Right renal pelvis (tissue), 4 donors: Measurements from ENCODE around the gene SLC38A6. TPM values are rescaled to one million over a fixed set of nuclear protein-coding genes. Genes with fewer than 3 reads are reported as not detected.

Experiments
- DNase-seq, 4 donors: peaks; one replicate each; pipeline ENCODE4 v3.0.0-alpha.2; 2013; ENCODE audit warnings: low read depth in 4 of 4, low spot score in 3 of 4, missing footprints in 1 of 4
- polyA plus RNA-seq, 4 donors: library from polyadenylated mRNA; unstranded; fragments of 120-200 nt; gene quantifications; one replicate each; pipeline ENCODE4 v1.2.1, GENCODE V29; 2013; ENCODE audit not compliant: insufficient read length in 4 of 4

The SLC38A6 gene
- polyA plus RNA-seq = 10 to 100 TPM; 17.1 to 23.2 (median 22.0) TPM

DNA sequence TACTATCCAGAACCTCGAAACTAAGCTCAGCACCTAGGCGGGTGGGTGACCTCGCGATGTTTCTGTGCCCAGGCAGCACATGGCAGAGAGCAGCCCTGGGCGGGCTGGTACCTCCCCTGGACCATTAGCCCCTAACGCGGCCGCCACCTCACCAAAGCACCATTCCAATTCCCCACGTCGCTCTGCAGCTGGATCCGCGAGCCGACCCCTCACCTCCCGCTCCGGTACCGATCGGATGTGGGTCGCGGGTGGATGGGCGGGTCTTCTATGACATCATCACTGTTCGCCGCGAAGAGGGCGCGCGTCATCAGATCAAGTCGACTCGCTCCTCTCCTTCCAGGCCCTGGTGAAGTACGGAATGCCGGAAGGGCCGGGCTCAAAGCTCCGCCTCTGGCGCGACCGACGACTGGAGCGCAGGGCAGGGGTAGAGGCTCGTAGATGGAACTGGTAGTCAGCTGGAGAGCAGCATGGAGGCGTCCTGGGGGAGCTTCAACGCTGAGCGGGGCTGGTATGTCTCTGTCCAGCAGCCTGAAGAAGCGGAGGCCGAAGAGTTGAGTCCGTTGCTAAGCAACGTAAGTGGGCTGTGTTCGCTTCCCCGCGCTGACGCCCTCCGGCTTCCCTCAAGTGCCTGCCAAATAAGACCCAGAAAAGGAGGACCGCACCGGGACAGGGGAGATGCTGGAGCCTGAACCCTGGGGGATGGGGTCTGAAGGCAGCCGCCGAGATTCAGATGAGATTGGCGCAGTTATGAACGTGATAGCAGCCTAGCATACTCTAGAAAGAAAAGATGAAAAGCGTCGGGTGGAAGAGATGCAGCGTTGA lies at the start of gene SLC38A6, which contains the start of gene TRMT5:
SLC38A6 (plus strand) TSS at position 435 of the 822 bp plus-strand sequence; CDS start at position 468, 33 bp downstream.
TRMT5 (minus strand) TSS at position 269 of the 822 bp plus-strand sequence; CDS start at position 163, 106 bp downstream.
- peak; percentile 82 to 91 (median 88) for DNase-seq

DNA sequence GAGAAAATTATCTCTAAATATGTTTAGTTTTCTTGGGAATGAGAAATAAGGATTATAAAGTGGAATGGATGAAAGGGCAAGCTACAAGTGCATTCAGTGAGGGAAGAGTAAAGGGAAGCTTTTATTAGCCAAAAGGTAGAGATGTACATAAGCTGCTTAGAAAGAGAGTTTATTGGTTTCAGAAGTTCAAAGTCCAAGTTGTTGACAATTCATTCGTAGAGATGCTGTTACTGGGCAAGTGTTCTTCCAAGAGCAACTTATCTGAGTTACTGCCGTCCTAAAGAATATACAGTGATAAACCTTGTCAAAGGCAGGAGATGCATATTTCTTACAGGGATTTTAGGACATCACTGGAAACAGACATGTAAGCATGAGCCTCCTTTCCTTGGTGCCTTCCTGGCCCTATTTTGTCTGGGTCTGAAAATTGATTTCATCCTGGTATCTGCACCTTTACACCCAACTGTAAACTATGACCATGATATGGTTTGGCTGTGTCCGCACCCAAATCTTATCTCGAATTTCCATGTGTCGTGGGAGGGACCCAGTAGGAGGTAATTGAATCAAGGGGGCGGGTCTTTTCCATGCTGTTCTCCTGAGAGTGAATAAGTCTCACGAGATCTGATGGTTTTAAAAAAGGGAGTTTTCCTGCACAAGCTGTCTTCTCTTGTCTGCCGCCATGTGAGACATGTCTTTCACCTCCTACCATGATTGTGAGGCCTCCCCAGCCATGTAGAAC lies 47.0 kb upstream of the SLC38A6 start:
- no peak for DNase-seq

DNA sequence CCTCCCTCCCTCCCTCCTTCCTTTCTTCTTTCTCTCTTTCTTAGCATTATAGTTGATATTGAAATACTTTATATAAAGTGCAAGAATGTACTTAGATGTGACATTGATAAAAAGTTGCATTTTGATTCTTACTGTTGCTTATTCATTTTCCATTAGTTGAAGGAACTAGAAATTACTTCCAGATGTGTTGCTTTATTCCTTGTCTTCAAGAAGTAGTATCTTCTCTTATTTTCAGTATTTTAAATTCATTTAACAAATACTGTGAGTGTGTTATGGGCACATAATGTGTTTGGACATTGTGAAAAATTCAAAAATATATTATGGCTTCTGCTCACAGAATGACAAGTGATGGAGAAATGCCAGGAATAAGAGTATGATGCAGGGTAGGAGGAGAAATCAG lies 45.7 kb upstream of the SLC38A6 start:
- no peak for DNase-seq

DNA sequence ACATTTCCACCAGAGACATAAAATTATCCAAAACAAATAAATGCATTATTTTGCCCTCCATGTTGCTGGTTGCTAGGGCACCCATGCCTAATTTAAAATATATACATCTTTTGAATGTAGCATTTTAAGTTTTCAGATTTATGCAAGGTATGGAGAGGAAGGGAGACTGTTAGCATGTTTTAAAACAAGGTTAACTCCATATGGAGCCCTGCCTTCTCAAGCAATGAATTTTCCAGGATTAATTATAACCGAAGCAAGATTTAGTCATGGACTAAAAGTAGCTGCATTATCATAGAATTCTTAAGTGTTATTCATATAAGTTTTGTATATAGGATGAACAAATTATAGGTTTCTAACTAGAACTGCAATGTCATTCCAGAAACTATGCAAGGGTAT lies 37.4 kb upstream of the SLC38A6 start:
- DNase-seq = no peak

DNA sequence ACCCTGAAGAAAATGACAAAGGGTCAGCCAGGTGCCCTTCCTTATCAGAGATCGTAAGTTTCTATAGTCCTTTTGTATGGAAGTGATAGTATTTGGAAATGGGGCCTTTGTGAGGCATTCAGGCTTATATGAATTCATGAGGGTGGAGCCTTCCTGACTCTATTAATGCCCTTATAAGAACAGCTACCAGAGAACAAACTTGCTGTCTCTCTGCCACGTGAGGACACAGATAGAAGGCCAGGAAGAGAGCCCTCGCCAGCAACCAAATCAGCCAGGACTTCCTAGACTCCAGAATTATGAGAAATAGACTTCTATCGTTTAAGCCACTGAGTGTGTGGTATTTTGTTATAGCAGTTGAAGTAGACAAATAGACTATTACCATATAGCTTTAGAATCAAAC lies 36.8 kb upstream of the SLC38A6 start:
- no peak for DNase-seq

DNA sequence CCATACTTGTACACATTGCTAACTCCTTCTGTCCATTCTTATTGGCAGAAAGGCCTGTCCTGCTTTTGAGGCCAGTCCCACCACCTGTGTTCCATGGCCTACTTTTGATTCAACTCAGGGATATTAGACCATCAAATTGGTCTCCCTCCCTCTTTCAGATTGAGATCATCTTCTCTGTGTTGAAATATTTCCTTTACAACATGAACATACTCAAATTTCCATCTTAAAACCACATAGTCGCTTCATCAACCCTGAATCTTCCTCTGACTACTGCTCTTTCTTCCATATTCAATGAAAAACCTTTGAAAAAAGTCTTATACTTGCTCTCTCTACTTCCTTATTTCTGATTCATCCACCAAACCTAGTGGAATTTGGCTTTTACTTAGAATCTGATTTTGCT lies 35.1 kb upstream of the SLC38A6 start:
- no peak for DNase-seq

DNA sequence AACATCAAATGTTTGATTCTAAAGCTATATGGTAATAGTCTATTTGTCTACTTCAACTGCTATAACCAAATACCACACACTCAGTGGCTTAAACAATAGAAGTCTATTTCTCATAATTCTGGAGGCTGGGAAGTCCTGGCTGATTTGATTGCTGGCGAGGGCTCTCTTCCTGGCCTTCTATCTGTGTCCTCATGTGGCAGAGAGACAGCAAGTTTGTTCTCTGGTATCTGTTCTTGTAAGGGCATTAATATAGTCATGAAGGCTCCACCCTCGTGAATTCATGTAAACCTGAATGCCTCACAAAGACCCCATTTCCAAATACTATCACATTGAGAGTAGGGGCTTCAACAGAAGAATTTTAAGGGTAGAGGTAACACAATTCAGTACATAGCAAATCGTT lies 34.3 kb upstream of the SLC38A6 start:
- DNase-seq = no peak

DNA sequence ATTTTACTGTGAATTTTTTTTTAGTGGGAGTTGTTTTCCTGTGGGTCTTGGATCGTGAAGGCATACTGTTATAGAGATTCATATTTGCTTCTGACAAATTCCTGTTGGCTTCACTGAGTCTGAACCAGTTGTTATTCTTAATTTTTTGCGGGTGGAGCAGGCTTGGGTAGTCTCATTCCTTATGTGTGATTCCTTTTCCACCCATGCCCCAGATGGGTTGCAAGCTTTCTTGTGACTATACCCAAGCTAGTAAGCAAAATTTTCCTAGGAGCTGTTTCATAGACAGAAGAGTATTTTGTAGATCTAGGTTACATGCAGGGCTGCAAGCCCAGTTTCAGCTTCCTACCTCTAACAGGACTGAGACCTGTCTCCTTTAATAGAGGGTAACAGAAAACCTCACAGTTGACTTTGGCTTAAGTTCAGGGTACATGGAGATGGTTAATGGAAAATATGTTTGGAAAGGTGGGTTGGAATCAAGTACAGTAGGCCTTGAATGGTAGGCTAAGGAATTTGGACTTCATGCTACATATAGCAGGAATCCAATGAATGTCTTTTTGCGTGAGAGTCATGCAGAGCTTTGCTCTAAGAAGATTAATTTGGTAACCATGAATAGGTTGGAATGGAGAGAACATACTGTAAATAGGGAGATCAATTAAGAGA lies 29.1 kb upstream of the SLC38A6 start:
- no peak for DNase-seq

DNA sequence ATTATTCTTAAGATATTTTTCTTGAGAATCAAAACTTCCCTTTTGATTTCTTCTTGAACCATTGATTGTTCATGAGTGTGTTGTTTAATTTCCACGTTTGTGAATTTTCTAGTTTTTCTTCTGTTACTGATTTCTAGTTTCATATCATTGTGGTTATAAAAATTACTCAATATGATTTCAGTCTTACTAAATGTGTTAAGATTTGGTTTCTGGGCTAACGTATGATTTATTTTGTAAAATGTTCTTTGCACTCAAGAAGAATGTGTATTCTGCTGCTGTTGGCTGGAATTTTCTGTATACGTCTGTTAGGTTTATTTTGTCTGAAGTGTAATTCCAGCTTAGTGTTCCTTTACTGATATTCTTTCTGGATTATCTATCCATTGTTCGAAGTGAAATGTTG lies 24.8 kb upstream of the SLC38A6 start:
- DNase-seq = no peak

DNA sequence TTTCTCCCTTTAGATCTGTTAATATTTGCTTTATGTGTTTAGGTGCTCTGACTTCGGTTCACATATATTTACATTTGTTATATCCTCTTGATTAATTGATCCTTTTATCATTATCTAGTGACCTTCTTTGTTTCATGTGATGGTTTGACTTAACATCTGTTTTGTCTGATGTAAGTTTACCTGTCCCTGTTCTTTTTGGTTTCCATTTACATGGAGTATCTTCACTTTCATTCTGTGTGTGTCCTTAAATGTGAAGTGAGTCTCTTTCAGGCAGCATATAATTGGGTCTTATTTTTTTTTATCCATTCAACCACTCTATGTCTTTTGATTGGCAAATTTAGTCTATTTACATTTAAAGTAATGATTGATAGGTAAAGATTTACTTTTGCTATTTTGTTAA lies 24.4 kb upstream of the SLC38A6 start:
- no peak for DNase-seq

DNA sequence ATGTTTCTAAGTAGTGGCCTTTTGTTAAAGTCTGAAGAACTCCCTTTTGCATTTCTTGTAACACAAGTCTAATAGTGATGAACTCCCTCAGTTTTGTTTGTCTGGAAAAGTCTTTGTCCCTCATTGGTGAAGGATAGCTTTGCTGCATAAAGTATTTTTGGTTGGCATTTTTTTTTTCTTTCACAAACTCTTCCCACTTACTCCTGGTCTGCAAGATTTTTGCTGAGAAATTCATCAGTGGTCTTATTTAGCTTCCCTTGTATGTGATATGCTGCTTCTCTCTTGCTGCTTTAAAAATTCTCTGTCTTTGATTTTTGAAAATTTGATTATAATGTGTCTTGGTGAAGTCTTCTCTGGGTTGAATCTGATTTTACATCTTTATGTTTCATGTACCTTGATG lies 22.9 kb upstream of the SLC38A6 start:
- no peak for DNase-seq

DNA sequence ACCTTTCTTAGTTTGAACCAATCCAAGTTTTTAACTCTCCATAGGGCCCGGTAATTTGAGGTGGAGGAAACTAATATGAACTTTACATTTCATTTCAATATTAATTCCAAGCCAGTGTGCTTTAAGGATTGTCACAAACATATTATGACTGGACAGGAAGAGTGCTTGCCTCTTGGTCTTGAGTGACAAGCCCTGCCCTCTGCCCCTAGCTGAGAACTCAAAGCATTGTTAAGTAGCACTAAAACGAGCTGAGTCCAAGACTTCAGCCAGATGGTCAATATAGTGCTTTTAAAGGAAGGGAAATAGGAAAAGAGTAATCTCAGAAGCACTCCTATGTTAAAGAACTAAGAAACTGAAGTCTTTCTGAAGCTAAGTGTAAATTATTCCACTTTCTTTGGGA lies 17.3 kb upstream of the SLC38A6 start:
- DNase-seq = no peak

DNA sequence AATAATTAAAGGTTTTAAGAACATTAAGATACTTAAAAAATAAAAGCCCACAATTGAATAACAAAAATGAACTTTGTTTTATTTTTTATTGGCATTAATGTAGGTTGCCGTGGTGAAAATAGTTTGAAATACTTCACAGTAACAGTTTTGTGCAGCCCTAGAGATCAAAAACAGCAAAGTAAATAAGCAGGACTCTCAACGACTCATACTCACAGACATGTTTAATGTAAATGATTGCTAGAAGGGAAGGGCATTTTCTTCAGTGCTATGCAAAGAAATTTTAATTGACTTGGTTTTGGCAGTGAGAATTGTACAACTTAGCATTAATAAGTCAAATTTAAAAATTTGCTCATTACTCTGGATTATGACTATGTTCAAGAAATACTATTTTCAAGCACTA lies 16.1 kb upstream of the SLC38A6 start:
- DNase-seq = no peak

DNA sequence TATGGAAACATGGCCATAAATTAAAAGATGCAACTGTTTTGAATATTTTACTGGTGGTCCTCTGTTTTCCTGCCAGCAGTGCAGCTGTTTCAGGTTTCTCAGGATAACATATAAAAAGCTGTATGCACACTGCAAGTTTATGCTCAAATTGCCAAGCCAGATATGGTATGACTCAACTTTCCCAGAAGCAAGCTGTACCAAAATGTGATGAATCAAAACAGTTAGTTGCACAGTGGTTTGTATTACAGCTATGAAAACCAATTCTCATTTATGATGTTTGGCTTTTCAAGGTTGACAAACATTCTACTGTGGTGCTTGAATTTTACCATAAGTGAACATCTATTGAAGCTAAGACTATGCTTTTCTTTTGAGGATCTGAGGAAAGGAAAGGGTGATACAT lies 15.6 kb upstream of the SLC38A6 start:
- DNase-seq = no peak

DNA sequence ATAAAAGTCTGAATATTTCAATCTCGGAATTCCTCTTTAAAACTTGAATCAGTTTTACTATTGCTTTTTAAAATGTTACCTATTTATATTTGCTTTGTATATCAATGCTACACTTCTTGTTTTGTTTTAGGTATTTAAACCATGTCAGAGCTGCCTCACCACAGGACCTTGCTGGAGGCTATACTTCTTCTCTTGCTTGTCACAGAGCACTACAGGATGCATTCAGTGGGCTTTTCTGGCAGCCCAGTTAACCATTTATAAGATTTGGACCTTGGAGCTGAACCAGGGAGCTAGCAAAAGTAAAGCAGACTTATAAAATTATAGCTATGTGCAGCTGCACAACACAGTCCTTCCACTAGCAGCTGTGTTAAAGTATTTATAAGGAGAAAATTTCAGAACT lies 12.9 kb upstream of the SLC38A6 start:
- DNase-seq = no peak

DNA sequence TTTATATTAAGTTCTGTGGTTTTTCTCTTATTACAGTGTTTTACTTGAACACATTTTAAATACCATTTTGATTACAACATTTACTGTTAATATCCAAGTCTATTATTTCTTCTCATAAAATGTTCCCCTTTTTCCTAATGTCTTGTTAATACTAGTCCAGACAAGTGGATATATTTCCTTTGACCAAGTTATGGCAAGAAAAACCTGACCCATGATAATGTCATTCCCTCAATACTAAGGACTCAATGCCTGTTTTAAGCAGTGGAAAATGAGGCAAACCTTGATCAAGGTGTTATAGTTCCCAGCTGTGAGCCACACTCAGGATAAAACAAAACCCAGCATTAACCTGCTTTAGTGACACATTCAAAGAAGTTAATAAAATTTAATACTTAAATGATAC lies 12.4 kb upstream of the SLC38A6 start:
- no peak for DNase-seq

DNA sequence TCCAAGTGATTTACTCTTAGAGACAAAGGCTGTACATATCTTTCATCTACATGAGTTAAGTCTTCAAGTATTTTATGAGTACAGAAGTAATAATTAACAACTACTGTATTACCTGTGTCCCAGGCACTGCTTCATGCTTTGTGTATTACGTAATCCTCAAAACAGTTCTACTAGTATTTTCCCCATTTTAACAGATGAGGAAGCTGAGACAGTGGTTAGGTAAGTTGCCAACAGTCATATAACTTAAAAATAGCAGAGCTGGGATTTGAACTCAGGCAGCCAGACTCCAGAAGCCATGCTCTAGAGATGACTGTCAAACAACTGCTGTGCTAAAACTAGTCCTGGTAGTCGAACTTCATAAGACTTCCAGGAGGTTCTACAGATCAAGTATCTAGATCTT lies 10.9 kb upstream of the SLC38A6 start:
- no peak for DNase-seq

DNA sequence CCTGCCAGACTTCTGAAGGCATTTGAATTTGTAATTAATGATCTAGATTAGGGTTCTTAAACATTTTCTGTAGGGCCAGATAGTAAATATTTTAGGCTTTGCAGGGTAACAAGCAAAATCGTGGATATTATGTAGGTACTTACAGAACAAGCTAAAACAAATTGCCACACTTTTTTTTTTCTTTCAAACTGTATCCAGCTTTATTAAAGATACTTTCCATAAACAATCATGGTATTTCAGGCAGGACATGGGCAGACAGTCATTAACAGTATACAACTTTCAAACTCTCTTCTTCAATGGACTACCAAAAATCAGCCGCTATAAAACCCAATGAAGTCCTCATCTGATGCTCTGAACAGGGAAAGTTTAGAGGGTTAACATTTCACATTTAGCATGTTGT lies 9.8 kb upstream of the SLC38A6 start:
- DNase-seq = no peak

DNA sequence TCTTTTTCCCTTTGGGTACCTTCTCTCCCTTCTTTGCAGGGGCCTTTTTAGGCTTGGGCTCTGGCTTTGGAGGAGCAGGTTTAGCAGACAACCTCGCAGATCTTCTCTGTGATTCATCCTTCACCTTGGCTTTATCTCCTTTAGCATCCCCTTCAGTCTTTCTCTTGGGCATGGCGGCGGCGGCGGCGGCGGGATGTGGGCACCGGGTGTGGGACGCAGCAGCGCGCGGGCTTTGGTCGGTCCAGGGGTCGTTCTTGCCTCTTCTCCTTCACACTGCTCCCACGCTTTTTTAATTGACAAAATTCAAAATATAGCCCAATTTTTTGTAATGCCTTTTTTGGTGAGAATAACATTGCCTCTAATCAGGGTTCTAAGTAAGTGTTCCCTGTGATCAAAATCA lies 8.8 kb upstream of the SLC38A6 start:
- DNase-seq = no peak

DNA sequence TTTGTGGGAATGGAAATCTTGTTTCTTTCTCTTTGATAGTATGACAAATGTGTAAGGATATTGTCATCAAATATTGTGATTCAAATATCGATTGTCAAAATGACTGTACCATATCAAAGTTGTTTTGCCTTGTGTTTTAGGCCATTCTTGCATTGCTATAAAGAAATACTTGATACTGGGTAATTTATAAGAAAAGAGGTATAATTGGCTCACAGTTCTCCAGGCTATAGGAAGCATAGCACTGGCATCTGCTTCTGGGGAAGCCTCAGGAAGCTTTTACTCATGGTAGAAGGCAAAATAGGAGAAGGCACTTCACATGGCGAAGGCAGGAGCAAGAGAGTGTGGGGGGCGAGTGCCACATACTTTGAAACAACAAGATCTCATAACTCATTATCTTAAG lies 8.0 kb upstream of the SLC38A6 start:
- DNase-seq = no peak

DNA sequence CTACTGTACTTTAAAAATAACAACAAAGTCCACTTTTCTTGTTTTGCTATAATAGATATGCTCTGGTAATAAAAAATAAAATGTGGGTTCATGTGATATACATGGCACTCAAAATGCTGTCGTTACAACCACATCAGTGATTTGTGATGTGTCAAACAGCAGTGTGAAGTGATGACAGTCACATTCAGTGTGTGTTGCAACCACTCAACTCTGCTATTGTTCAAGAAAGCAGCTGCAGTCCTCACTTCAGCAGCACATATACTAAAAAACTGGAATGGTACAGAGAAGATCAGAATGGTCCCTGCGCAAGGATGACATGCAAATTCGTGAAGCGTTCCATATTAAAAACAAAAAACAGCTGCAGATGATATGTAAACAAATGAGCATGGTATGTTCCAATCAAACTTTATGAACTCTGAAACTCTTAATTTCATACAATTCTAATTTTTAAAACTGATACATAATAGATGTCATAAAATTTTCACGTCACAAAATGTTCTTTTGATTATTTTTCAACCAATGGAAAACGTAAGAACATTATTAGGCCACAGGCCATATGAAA lies 6.9 kb upstream of the SLC38A6 start:
- no peak for DNase-seq
